NB4 (cell line): ENCODE results near the gene TBC1D32.
A peak's percentile ranks its signal among the peaks of the same experiment; 100 is the strongest.

Source experiments
- DNase-seq: peaks from one replicate; pipeline ENCODE4 v3.0.0; 2010; ENCODE audit warnings: low read depth
- H3K4me3 ChIP-seq: one replicate; pipeline ENCODE4 v1.5.1; 2011; ENCODE audit warnings: mild to moderate bottlenecking, low read depth, low read length, moderate library complexity
- MYC ChIP-seq: IDR thresholded peaks from 2 replicates; pipeline ENCODE4 v1.6.1; 2011; ENCODE audit warnings: low read depth, low read length
- POLR2A ChIP-seq: IDR thresholded peaks from 2 replicates; pipeline ENCODE4 v1.6.1; 2011; ENCODE audit warnings: mild to moderate bottlenecking; ENCODE audit not compliant: insufficient read length; ENCODE audit errors: extremely low read depth
- TF ChIP-seq, protein P1 (sequence below): IDR thresholded peaks from one replicate; pipeline ENCODE4 v1.5.1; 2012; ENCODE audit warnings: low read depth, low read length
- TF ChIP-seq, protein P2 (sequence below): IDR thresholded peaks from 2 replicates; pipeline ENCODE4 v1.6.1; 2011; ENCODE audit warnings: low read depth, low read length

Gene TBC1D32

DNA sequence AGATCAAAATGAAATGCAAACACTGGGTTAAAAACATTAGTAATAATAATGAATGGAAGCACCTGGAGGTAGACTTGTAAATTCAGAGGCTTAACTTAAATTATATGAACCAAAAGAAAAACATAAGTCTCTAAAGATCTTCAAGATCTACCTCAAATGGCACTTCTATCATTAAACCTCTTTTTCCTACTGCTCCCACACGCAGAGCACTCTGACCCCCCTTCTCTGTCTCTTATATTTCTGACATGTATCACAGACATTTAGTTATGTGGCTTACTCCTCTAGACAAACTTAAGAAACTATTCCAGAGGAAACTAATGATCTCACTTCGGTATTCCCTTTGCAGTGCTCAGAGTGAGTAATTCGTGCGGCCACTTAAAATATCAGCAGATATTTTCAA is 1.1 kb downstream of the TBC1D32 start:
- peak; percentile 18 for DNase-seq
- peak overlapping the region; percentile 83 for H3K4me3 ChIP-seq
- TF ChIP-seq, protein P1, sequence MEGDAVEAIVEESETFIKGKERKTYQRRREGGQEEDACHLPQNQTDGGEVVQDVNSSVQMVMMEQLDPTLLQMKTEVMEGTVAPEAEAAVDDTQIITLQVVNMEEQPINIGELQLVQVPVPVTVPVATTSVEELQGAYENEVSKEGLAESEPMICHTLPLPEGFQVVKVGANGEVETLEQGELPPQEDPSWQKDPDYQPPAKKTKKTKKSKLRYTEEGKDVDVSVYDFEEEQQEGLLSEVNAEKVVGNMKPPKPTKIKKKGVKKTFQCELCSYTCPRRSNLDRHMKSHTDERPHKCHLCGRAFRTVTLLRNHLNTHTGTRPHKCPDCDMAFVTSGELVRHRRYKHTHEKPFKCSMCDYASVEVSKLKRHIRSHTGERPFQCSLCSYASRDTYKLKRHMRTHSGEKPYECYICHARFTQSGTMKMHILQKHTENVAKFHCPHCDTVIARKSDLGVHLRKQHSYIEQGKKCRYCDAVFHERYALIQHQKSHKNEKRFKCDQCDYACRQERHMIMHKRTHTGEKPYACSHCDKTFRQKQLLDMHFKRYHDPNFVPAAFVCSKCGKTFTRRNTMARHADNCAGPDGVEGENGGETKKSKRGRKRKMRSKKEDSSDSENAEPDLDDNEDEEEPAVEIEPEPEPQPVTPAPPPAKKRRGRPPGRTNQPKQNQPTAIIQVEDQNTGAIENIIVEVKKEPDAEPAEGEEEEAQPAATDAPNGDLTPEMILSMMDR, result no peak
- TF ChIP-seq, protein P2, sequence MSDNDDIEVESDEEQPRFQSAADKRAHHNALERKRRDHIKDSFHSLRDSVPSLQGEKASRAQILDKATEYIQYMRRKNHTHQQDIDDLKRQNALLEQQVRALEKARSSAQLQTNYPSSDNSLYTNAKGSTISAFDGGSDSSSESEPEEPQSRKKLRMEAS, result no peak
- no peak for TF ChIP-seq POLR2A

DNA sequence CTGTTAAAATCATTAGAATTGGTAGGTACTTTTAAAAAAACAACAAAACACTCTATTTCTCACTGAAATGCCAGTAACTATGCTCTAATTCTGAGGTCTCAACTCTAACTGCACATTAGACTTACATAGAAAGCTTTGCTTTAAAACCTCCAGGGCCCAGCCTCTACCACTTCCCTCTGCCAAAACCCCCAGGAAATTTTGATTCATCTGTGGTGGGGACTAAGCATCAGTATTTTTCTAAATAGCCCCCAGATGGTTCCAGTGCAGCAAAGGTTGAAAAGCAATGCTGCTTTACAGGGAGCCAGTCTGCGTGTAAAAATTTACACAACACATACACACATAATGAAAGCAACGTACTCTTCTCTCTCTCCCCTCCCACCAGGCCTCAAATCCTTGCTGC is 3.8 kb downstream of the TBC1D32 start:
- H3K4me3 ChIP-seq, result no peak overlapping the region
- peak; percentile 6 for DNase-seq

DNA sequence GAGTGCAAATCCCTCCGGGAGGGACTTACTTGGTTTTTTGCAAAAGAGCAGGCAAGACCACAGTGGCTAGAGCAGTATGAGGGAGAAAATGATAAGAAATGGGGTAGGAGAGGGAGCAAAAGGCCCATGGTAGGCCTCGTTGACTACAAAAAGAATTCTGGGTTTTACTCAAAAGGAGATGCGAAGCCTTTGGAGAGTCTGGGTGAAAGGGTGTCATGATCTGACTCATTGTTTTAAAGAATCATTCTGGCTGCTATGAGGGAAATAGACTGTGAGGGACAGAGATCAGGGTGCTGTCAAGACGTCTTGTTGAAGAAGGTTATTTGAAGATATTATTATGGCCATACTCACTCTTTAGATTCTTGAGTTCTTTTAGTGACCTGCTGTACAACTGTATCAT is 13.0 kb downstream of the TBC1D32 start:
- no peak overlapping the region for H3K4me3 ChIP-seq
- DNase-seq, result no peak
- no peak for TF ChIP-seq MYC
- TF ChIP-seq, protein P1, result no peak
- TF ChIP-seq, protein P2, result no peak
- TF ChIP-seq POLR2A, result no peak

More for the DNA sequence above, 3.8 kb downstream of the TBC1D32 start:
- TF ChIP-seq, protein P1, result no peak
- TF ChIP-seq POLR2A, result no peak
- TF ChIP-seq, protein P2, result no peak

DNA sequence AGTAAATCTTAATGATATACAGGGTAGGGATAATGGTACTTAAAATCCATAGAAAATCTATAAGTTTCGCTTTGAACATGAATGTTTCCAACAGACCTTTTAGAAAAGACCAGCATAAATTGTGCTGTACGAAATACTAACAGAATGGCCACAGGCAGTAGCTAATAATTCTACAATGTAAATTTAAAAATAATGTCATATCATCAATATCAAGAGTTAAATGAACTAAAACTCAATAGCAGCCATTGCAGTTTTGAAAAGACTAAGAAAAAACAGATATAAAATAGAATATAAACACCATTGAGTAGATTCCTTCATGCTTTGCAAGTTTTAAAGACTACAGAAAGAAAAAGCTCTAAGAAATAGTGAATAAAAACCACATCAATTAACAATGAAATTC is 14.7 kb downstream of the TBC1D32 start:
- no peak for TF ChIP-seq POLR2A
- TF ChIP-seq, protein P1, result no peak
- TF ChIP-seq, protein P2, result no peak
- no peak for TF ChIP-seq MYC

DNA sequence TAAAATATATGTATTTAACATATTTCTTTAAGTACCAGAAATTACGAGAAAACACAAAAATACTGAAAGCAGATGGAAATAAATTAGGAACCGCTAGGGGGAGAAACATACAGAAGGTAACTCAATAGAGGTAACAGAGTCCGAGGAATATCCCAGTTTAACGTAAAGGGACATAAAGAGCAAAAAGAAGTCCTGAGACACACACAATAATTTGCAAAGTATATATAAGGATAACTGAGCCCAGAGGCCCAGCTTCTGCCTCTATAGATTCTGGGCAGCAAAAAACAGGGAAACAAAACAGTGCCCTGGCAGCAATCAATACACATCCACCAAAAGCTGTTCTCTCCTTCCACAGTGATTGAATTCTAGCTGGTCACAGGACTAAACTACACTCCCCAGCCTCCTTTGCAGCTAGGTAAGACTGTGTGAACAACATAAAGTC is 15.1 kb downstream of the TBC1D32 start:
- TF ChIP-seq, protein P1, result no peak
- TF ChIP-seq MYC (no peak), POLR2A (no peak)
- TF ChIP-seq, protein P2, result no peak
- DNase-seq, result no peak
- H3K4me3 ChIP-seq, result no peak overlapping the region

More for the DNA sequence above, 14.7 kb downstream of the TBC1D32 start:
- DNase-seq, result no peak
- H3K4me3 ChIP-seq, result no peak overlapping the region
